HG02981 (cell line): ENCODE data around the gene TBL3.
"Not testable (repeated sequence)": the region's sequence is repeated elsewhere in the genome, so short reads cannot be mapped to it uniquely, and the experiment has no call there.

Source experiments
- ATAC-seq: cut with Tn5 transposase; IDR thresholded peaks from one replicate; pipeline ENCODE4 v1.9.1; 2021; ENCODE audit warnings: mild to moderate bottlenecking, moderate library complexity; ENCODE audit not compliant: unreplicated experiment

TBL3 gene

DNA sequence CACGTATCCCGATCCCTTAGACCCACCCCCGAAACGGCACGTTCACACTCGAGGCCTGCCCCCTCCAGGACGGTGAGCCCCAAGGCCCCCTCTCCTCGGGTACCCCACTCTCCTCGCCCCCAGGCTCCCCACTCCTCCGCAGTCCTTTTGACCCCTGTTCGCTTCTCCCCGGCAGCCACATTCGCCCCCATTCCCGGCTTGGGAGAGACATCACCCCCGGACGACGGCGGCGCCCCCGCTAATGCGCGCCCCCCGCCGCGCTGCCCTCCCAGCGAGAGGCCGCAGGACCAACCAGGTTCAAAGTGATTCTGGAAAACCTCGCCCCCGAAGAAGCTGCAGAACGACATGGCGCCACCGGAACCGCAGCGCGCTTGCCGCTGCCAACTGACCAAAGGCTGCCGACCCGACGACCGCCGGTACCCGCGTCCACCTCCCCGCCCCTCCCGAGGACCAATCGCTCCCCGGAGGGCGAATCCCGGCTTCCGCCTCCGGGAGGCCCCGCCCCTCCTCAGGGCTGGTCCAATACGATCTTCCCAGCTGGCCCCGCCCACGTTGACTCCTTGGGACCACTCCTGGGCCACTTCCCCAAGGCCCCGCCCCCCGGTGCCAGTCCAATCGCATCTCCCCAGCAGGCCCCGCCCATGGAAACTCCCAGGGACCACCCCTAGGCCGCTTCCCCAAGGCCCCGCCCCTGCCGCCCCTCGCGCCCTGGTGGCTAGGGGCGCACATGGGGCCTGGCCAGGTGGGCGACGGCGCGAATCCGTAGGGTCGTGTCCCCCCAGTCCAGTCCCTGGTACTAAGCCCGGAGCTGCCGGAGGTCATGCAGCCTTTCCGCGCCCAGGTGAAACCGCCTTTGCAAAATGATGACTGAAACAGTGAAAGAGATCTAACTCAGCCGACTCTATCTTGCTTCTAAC, 28.8 kb upstream of the TBL3 start, which contains the start of gene MSRB1:
MSRB1 (minus strand) TSS at position 390 of the 917 bp plus-strand sequence; CDS start at position 347, 43 bp downstream.
- ATAC-seq = peak; percentile 93

DNA sequence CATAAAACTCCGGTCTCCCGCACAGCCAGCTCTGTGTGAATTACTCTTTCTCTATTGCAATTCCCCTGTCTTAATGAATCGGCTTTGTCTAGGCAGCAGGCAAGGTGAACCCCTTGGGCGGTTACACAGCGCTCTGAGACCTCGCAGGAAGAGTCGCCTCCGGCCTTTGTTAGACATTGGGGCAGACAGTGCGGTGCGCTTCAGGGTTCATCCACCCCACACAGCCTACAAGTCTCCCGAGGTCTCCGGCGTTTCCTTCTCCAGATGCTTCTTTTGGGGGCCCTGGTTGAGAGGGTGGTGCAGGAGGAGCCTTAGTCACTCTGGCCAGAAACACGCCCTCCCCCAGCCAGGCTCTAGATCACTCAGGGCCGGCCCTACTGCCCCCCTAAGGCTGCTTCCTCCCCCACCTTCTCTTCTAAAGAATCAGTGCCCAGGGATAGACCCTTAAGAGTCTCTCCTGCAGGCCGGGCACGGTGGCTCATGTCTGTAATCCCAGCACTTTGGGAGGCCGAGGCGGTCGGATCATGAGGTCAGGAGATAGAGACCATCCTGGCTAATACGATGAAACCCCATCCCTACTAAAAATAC, 27.1 kb upstream of the TBL3 start:
- ATAC-seq = no peak

DNA sequence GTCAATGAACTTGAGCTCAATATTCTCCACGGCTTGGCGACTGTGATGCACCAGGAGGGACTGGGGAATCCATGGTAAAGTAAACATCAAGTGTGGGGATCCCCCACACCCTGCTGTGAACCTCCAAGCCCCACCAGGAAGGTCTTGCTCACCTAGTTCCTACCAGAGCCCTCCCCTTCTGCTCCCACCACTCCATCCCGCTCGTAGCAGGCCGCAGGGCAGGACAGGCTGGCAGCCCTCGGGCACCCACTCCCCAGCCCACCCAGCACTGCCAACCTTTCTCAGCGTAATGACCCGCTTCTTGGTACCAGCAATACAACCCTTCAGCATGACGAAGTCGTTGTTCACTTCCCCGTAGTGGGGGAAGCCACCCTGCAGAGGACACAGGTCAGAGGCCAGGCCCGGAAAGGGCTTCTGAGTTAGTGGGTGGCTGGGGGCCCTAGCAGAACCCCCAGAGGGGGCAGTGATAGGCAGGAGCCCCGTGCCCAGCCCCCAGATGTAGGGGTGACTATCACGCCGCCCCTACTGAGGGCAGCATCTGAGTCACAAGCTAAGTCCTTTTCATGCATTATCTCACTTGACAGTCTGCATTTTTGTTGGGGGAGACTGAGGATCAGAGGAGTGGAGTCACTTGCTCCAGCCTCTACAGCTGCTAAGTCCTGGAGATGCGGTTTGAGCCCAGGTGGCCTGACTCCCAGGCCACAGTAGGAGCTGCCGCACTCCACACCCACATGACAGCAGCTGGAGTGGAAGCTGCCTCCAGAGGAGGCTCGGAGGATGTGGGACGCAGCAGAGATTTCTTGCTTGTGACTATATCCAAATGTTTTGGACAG, 26.1 kb upstream of the TBL3 start:
- ATAC-seq = no peak

DNA sequence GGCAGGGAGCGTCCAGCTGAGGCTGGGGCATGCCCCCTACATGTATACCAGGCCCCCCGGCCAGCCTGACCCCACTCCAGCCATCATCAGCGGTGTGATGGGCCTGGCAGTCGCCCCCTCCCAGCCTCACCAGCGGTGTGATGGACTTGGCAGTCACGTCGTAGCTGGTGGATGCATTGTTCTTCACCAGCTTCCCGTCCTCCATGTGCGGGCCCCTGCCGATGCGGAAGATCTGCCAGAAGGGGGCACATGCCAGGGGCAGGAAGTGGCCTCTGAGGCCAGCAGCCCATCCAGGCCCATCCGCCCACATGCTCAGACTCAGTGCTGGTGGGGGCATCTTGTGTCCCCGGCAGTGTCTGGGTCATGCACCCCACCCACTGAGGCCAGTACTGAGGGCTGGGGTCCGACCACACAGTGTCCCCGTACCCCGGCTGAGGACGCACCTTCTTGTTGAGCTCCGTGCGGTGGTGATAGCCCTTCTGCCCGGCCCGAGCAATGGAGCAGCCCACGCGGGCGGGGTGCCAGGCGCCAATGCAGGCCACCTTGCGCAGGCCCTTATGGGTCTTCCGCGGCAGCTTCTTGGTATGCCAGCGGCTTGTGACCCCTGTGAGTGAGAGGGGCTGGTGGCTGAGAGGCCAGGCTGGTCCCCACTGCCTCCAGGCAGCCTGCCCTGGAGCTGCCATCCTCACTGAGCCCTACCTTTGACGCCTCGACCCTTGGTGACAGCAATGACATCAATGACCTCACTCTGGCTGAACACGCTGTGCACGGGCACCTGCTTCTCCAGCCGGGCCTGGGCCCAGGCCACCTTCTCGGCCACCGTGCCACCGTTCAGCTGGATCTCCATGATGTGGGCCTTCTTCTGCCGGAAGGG, 25.1 kb upstream of the TBL3 start:
- no peak for ATAC-seq

DNA sequence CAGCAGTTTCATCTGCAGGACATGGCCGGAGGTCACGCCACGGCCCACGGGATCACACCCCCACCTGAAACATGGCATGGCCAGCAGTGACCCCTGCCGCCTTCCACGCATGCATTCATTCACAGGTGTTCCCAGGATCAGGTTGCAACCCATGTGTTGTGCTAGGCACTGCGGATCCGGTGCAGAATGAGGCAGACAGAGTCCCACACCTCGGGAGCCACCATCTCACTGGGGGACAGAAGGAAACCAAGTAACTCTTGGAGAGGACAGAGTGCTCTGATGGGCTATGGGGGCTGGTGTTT, 24.5 kb upstream of the TBL3 start:
- no peak for ATAC-seq

DNA sequence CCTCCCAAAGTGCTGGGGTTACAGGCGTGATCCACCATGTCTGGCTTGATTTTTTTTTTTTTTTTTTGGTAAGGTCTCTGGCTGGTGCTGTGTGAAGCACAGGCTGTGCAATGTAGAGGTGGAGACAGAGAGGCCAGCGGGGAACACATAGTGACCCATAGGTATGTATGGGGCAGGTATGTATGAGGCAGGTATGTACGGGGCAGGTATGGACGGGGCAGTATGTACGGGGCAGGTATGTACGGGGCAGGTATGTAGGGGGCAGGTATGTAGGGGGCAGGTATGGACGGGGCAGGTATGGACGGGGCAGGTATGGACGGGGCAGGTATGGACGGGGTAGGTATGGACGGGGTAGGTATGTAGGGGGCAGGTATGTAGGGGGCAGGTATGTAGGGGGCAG, 22.3 kb upstream of the TBL3 start:
- no peak for ATAC-seq

DNA sequence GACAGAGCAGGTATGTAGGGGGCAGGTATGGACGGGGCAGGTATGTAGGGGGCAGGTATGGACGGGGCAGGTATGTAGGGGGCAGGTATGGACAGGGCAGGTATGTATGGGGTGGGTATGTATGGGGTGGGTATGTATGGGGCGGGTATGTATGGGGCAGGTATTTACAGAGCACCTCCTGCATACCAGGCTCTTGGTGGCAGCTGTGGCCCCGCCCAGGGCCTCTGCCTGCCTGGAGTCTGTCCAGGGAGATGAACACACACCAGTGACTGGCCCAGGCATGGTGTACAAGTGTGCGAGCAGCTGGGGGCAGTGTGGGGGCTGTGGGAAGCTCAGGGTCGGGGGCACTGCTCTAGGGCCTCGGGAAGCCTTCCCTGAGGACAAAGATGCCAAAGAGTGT, 21.8 kb upstream of the TBL3 start:
- no peak for ATAC-seq

DNA sequence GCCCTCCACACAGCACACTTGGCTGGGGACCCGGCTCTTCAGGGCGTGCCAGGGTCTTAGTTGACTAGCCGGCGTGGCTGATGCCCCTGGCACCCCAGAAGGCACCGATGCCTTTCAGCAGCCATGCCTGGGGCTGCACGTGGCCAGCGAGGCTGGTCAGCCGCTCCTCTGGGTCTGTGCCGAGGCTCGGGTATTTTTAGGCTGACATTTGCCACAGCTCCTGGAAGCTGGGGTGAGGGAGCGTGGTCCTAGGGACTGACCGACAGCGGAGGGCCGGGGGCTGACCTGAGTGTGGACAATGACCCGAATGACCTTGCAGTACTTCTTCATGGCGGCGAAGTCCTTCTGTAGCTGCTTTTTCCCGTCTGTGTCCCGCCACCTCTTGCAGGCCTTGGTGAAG, 21.3 kb upstream of the TBL3 start:
- ATAC-seq = no peak

DNA sequence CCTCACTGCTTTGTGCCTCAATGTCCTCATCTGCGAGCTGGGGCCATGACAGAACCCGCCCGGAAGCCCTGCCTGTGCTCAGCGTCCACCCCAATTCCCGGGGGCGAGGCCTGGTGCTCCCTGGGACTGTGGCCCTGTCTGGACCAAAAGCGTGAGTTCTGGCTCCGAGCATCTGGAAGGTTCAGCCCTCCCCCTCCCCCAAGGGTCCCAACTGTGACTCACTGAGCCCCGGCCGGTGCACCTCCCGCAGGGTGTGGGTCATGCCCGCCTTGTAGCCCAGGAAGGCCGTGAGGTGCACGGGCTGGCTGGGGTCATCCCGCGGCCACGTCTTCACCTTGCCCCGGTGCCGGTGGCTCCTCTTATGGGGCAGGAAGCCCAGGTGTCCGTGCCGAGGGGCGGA, 18.1 kb upstream of the TBL3 start:
- no peak for ATAC-seq

DNA sequence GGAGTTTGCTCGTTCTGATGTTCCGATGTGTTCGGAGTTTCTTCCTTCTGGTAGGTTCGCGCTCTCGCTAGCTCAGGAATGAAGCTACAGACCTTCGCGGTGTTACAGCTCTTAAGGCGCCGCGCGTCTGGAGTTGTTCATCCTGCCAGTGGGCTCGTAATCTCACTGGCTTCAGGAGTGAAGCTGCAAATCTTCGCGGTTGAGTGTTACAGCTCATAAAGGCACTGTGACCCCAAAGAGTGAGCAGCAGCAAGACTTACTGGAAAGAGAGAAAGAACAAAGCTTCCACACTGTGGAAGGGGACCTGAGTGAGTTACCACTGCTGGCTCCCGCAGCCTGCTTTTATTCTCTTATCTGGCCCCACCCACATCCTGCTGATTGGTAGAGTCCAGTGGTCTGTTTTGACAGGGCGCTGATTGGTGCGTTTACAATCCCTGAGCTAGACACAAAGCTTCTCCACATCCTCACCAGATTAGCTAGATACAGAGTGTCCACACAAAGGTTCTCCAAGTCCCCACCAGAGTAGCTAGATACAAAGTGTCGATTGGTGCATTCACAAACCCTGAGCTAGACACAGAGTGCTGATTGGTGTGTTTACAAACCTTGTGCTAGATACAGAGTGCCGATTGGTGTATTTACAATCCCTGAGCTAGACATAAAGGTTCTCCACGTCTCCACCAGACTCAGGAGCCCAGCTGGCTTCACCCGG, 14.3 kb upstream of the TBL3 start:
- ATAC-seq = not testable (repeated sequence)

DNA sequence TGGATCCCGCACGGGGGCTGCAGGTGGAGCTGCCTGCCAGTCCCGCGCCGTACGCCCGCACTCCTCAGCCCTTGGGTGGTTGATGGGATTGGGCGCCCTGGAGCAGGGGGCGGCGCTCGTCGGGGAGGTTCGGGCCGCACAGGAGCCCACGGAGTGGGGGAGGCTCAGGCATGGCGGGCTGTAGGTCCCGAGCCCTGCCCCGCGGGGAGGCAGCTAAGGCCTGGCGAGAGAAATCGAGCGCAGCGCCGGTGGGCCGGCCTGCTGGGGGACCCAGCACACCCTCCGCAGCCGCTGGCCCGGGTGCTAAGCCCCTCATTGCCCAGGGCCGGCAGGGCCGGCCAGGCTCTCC, 13.7 kb upstream of the TBL3 start:
- not testable (repeated sequence) for ATAC-seq

DNA sequence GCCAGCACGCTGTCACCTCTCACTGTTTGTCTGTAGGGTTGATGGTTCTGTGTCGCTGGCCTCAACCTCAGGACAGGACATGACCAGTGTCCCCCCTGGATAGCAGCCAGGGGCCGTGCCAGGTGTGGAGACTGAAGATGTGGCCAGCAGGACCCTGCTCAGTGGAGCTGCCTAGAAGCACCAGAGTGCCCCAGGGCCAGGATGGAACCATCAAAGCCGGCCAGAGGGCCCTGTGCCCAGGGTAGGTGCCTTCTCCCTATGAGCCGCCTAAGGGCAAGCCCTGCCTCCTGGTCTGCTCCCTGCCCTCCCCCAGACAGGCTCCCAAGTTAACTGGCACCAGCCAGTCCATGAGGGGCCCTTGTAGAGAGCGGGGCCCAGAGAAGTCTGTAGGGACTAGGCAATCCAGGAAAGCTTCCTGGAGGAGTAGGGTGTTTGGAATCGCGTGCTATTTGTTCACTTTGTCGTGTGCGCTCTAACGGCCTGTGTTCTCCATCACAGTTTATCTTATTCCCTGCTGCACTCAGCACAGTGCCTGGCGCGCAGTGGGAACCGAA, 13.1 kb upstream of the TBL3 start:
- ATAC-seq = peak; percentile 5

DNA sequence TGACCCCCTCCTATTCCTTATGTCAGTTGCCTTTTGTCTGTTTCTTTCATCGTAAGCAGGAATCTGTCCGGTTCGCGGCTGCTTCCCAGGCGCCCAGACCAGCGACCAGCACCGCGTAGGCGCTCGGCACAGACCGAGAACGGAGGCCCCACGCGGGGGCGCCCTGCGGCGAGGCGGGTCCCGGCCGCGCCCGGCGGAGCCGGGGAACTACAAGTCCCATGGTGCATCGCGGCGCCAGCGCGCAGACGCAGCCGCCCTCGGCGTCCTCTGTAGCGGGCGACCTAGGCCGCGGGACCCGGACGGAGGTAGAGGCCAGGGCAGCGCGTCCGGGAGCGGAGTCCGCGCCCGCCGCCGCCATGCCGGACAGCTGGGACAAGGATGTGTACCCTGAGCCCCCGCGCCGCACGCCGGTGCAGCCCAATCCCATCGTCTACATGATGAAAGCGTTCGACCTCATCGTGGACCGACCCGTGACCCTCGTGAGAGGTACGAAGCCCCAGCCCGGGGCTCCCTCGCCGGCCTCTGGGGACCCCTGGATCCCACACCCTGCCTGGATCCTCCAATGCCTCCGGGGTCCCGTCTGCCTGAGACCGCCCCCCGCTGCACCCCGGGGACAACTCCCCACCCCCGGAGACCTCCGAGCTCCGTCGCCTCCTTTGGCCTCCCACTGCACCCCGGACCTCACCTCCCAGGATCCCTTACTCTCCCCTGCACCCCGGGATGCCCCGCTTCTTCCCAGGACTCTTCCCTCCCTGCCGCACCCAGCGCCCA, 12.4 kb upstream of the TBL3 start, which contains the start of gene NDUFB10:
NDUFB10 (plus strand) TSS at position 270 of the 771 bp plus-strand sequence; CDS start at position 357, 87 bp downstream.
- peak; percentile 79 for ATAC-seq

DNA sequence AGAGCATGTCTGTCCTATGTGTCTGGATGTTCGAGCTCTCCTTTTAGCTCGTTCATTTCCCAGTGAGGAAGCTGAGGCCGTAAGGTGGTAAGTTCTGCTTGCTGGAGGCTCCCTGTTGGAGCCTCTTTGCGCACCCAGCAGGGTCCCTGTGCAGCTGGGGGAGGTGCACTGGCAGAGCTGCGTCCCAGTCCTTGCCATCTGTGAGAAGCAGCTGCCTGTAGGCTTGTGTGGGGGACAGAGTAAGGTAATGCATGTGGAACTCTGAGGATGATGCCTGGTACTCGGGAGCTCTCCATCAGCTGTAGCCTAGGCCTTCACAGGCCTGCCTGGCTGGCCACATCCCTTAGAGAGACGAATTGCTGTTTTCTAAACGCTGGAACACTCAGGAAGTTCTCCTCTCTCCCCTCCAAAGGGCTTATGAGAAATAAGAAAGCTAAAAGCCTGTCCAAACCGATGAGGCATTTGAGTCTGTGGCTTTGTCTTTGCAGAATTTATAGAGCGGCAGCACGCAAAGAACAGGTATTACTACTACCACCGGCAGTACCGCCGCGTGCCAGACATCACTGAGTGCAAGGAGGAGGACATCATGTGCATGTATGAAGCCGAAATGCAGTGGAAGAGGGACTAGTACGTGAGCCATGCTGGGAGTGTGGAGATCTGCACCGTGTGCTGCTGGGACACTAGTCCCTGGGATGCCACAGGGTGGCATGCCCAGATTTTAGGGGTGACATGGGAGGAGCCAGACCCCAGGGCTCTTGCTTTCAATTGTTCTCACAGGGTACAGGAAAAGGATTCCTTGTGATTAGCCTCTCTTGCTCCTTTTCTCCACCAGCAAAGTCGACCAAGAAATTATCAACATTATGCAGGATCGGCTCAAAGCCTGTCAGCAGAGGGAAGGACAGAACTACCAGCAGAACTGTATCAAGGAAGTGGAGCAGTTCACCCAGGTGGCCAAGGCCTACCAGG, 10.9 kb upstream of the TBL3 start:
- ATAC-seq = no peak

DNA sequence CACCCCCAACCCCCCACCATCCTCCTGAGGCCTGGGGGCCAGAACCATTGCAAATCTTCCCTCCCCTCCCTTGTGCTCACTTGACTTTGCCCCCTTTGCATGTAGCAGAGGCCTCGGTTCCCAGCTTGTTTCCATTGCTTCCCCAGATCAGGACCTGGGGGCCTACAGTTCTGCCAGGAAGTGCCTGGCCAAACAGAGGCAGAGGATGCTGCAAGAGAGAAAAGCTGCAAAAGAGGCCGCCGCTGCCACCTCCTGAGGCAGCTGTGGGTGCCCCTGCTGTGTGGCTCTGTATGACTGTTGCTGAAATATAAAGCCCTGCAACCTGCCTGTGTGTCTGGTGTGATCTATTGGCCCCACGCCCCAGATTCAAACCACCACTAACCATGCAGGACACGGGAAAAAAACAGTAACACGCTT, 10.2 kb upstream of the TBL3 start:
- no peak for ATAC-seq

DNA sequence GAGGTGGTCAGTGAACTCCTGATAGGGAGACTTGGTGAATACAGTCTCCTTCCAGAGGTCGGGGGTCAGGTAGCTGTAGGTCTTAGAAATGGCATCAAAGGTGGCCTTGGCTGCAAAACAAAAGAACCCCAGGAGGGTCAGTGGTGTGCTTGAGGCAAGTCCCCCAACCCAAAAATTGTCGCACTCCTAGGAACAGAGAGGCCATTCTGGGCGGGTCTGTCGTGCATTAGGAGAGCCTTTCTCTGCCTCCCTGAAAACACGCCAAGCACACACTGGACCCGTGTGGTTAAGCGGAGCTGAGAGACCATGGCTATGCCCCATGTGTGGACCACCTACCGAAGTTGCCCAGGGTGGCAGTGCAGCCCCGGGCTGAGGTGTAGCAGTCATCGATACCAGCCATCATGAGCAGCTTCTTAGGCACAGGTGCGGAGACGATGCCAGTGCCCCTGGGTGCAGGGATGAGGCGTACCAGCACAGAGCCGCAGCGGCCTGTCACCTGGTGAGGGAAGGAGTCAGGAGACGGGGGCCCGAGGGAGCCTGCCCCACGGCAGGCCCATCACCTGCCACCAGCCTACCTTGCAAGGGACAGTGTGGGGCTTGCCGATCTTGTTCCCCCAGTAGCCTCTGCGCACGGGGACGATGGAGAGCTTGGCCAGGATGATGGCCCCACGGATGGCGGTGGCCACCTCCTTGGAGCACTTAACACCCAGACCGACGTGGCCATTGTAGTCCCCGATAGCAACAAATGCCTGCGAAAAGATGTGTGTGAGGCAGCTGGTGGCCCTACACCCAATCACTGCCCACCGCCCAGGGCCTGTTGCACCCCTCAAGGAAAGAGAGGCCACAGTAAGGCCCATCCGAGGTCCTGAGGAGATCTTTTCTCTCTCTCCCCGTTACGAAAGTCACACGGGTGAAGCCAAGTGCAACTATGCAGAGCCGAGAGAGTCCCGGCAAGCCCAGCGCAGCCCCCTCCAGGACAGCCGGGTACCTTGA, 9.4 kb upstream of the TBL3 start:
- ATAC-seq = not testable (repeated sequence)
